NB4 (cell line): ENCODE results near the gene ACMSD.
"Not testable (repeated sequence)": the region's sequence is repeated elsewhere in the genome, so short reads cannot be mapped to it uniquely, and the experiment has no call there.

Experiments
- DNase-seq: peaks from one replicate; pipeline ENCODE4 v3.0.0; 2010; ENCODE audit warnings: low read depth
- H3K4me3 ChIP-seq: one replicate; pipeline ENCODE4 v1.5.1; 2011; ENCODE audit warnings: mild to moderate bottlenecking, low read depth, low read length, moderate library complexity
- CTCF ChIP-seq: IDR thresholded peaks from one replicate; pipeline ENCODE4 v1.5.1; 2012; ENCODE audit warnings: low read depth, low read length
- MAX ChIP-seq: IDR thresholded peaks from 2 replicates; pipeline ENCODE4 v1.6.1; 2011; ENCODE audit warnings: low read depth, low read length
- MYC ChIP-seq: IDR thresholded peaks from 2 replicates; pipeline ENCODE4 v1.6.1; 2011; ENCODE audit warnings: low read depth, low read length
- POLR2A ChIP-seq: IDR thresholded peaks from 2 replicates; pipeline ENCODE4 v1.6.1; 2011; ENCODE audit warnings: mild to moderate bottlenecking; ENCODE audit not compliant: insufficient read length; ENCODE audit errors: extremely low read depth

The ACMSD gene

GRCh38 chr2:134899204-134899603, 60.8 kb downstream of the ACMSD start:
- H3K4me3 ChIP-seq: no peak overlapping the region
- TF ChIP-seq POLR2A (no peak), MYC (no peak), MAX (no peak), CTCF (no peak)
- DNase-seq: no peak

- DNase-seq: no peak
- H3K4me3 ChIP-seq: no peak overlapping the region
- TF ChIP-seq MYC: no peak
- TF ChIP-seq MAX: no peak
- no peak for TF ChIP-seq POLR2A
- TF ChIP-seq CTCF: no peak
Observed at GRCh38 chr2:134900151-134900550, 61.7 kb downstream of the ACMSD start.

- DNase-seq, H3K4me3 ChIP-seq: not testable (repeated sequence)
Observed at GRCh38 chr2:134903701-134904100, 65.3 kb downstream of the ACMSD start.

- no peak overlapping the region for H3K4me3 ChIP-seq
- DNase-seq: no peak
- TF ChIP-seq CTCF (no peak), MYC (no peak), MAX (no peak), POLR2A (no peak)
Observed at GRCh38 chr2:134905168-134905567, 66.8 kb downstream of the ACMSD start.

- TF ChIP-seq CTCF (no peak), MYC (no peak), MAX (no peak), POLR2A (no peak)
- no peak overlapping the region for H3K4me3 ChIP-seq
- no peak for DNase-seq
Observed at GRCh38 chr2:134906726-134907125, 68.3 kb downstream of the ACMSD start.

GRCh38 chr2:134907441-134908116, 69.2 kb downstream of the ACMSD start:
- H3K4me3 ChIP-seq, DNase-seq: not testable (repeated sequence)

GRCh38 chr2:134910763-134911399, 72.5 kb downstream of the ACMSD start:
- no peak overlapping the region for H3K4me3 ChIP-seq
- TF ChIP-seq POLR2A: no peak
- no peak for TF ChIP-seq MAX
- TF ChIP-seq CTCF: no peak
- TF ChIP-seq MYC: no peak
- no peak for DNase-seq
